Kidney (tissue), 14 donors: ENCODE measurements around the gene PITRM1. TPM values are rescaled to one million over a fixed set of nuclear protein-coding genes. Genes with fewer than 3 reads are reported as not detected.

ENCODE experiments used
- DNase-seq, 5 donors: peaks; one replicate each; pipeline ENCODE4 v3.0.0-alpha.2; 2013 to 2020
- FAIRE-seq: peaks from 2 replicates; lab custom pipeline; 2012; peaks lifted over from hg19 to GRCh38; lab: Jason Lieb, UNC
- H3K27ac ChIP-seq, 2 donors: one replicate each; pipeline ENCODE4 v1.7.0; 2013; ENCODE audit warnings: low read depth in 2 of 2, low read length in 2 of 2, inconsistent platforms in 1 of 2
- H3K27me3 ChIP-seq: one replicate; pipeline ENCODE4 v1.7.1; 2013; ENCODE audit warnings: low read length, inconsistent platforms; ENCODE audit not compliant: control insufficient read depth, insufficient read depth
- H3K36me3 ChIP-seq, 3 donors: one replicate each; pipeline versions ENCODE4 v1.7.0 to v1.7.1; 2013; ENCODE audit warnings: low read length in 3 of 3, control low read depth in 1 of 3, inconsistent platforms in 1 of 3; ENCODE audit not compliant: insufficient read depth in 3 of 3, control insufficient read depth in 2 of 3
- H3K4me1 ChIP-seq, 3 donors: one replicate each; pipeline versions ENCODE4 v1.7.0 to v1.7.1; 2013; ENCODE audit warnings: low read length in 3 of 3, inconsistent platforms in 1 of 3, low read depth in 1 of 3; ENCODE audit not compliant: control insufficient read depth in 2 of 3, insufficient read depth in 2 of 3
- H3K4me3 ChIP-seq, 3 donors: one replicate each; pipeline versions ENCODE4 v1.7.0 to v1.8.1; 2013; ENCODE audit warnings: low read length in 3 of 3, control low read depth in 1 of 3, inconsistent platforms in 1 of 3
- H3K9ac ChIP-seq, 3 donors: one replicate each; pipeline versions ENCODE4 v1.7.0 to v1.7.1; 2013; ENCODE audit warnings: low read length in 3 of 3, control low read depth in 1 of 3, inconsistent platforms in 1 of 3
- H3K9me3 ChIP-seq, 3 donors: one replicate each; pipeline versions ENCODE4 v1.7.0 to v1.7.1; 2013; ENCODE audit warnings: low read length in 3 of 3, control low read depth in 1 of 3, inconsistent platforms in 1 of 3; ENCODE audit not compliant: control insufficient read depth in 2 of 3, insufficient read depth in 1 of 3
- CTCF ChIP-seq: IDR thresholded peaks from 3 replicates; pipeline ENCODE4 v1.5.1; 2012; ENCODE audit warnings: mild to moderate bottlenecking, moderate library complexity, borderline replicate concordance; ENCODE audit not compliant: insufficient read depth; ENCODE audit errors: extremely low read depth
- intact Hi-C: fragments of 100-400 bp; cut with DNase I; formaldehyde crosslinking; loops from one replicate; pipeline ENCODE4 v1.11.1; 2022
- polyA plus RNA-seq: library from polyadenylated mRNA; stranded (reverse); fragments of 350-450 nt; fragmentation: Illumina TruSeq; extraction: RNeasy Lipid Tissue Mini Kit (QIAGEN cat#74804); gene quantifications from one replicate; pipeline ENCODE4 v1.2.3, GENCODE V29; 2014; ENCODE audit warnings: low read depth, low replicate concordance; ENCODE audit not compliant: insufficient read depth
- total RNA-seq: library from RNA; stranded (reverse); fragmentation: NEBNext Ultra II Directional; extraction: Animal tissue kit (Norgen Biotek cat#: 25700); gene quantifications from one replicate; pipeline ENCODE4 v1.2.1, GENCODE V29; 2021
- donor health status: control.
- donor health status: control.
- donor health status: control.
- donor health status: control.
- donor health status: control.
- donor health status: DM: yes; HTN: yes; CAD: no.
- donor health status: Normal renal cell carcinoma (clear cell type).

PITRM1 gene
- total and polyA plus RNA-seq, 2 donors from 2014 or later, result 28.8 to 60.7 TPM

- no peak for TF ChIP-seq CTCF
- Histone ChIP-seq H3K27me3 (no peaks in the 10 kb centered on the region), H3K9me3 (no peaks in the 10 kb centered on the region), H3K27ac (peak overlapping the region; percentile 71 to 86), H3K4me1 (peaks cover 3 to 11% (median 7%) of the 10 kb centered on the region in 3 donors), H3K9ac (no peak overlapping the region), H3K4me3 (no peak overlapping the region), H3K36me3 (no peaks in the 10 kb centered on the region)
- intact Hi-C loops, result no loop called here
- FAIRE-seq, result no peak
- peak in 1 of 5 donors; percentile 59 for DNase-seq
Measured at GRCh38 chr10:3093996-3094395, 78.6 kb downstream of the PITRM1 start.

GRCh38 chr10:3091921-3092320 is 80.7 kb downstream of the PITRM1 start:
- no peak for FAIRE-seq
- Histone ChIP-seq H3K27ac (peak overlapping the region; percentile 8 to 15), H3K9me3 (no peaks in the 10 kb centered on the region), H3K36me3 (no peaks in the 10 kb centered on the region), H3K4me1 (peaks cover 3 to 11% (median 7%) of the 10 kb centered on the region in 3 donors), H3K4me3 (no peak overlapping the region), H3K27me3 (no peaks in the 10 kb centered on the region), H3K9ac (no peak overlapping the region)
- no peak for TF ChIP-seq CTCF
- intact Hi-C loops, result no loop called here
- peak in 1 of 5 donors; percentile 59 for DNase-seq

- Histone ChIP-seq H3K4me1 (peaks cover 3 to 8% (median 5%) of the 10 kb centered on the region in 3 donors), H3K4me3 (no peak overlapping the region), H3K27ac (peak overlapping the region; percentile 21 to 75), H3K27me3 (no peaks in the 10 kb centered on the region), H3K9me3 (no peaks in the 10 kb centered on the region), H3K9ac (peak overlapping the region in 1 of 3 donors; percentile 31), H3K36me3 (no peaks in the 10 kb centered on the region)
- TF ChIP-seq CTCF, result no peak
- intact Hi-C loops, result no loop called here
- DNase-seq, result peak in 4 of 5 donors; percentile 73 to 85 (median 82)
- FAIRE-seq, result no peak
Measured at GRCh38 chr10:3090914-3091787, 81.4 kb downstream of the PITRM1 start.
